Lower leg skin (tissue), 3 donors: ENCODE data around the gene GUF1.

Source experiments
- POLR2A ChIP-seq, 2 donors: fragments of 450-650 bp; IDR thresholded peaks; one replicate each; pipeline ENCODE4 v1.6.1; 2016 to 2017; ENCODE audit warnings: antibody characterized with exemption in 2 of 2, mild to moderate bottlenecking in 1 of 2, moderate library complexity in 1 of 2
- TF ChIP-seq, protein P1 (sequence below), 3 donors: fragments of 450-650 bp; IDR thresholded peaks; one replicate each; pipeline ENCODE4 v1.5.1; 2016; ENCODE audit warnings: antibody characterized with exemption in 3 of 3, mild to moderate bottlenecking in 3 of 3, moderate library complexity in 2 of 3

DNA sequence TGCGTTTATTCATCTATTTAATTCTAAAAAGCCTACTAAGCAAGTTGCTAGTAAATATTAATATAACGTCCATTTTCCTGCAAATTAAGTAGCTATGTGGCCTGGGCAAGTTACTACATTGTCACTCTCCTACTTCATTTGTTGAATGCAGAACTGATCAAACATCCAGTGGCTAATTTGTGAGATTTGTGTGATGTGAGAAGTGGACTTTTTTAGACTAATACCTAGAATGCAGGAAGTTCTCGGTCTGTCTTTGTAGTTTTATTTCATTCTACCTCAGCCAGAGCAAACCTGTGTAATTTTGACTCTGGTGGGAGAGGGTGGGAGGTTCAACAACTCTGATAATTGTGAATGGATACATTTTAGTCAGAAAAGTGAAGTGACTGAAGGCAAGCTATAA lies 840 bp downstream of the GUF1 start:
- no peak for TF ChIP-seq POLR2A (IDR thresholded peaks at IDR 0.05)
- TF ChIP-seq, protein P1, sequence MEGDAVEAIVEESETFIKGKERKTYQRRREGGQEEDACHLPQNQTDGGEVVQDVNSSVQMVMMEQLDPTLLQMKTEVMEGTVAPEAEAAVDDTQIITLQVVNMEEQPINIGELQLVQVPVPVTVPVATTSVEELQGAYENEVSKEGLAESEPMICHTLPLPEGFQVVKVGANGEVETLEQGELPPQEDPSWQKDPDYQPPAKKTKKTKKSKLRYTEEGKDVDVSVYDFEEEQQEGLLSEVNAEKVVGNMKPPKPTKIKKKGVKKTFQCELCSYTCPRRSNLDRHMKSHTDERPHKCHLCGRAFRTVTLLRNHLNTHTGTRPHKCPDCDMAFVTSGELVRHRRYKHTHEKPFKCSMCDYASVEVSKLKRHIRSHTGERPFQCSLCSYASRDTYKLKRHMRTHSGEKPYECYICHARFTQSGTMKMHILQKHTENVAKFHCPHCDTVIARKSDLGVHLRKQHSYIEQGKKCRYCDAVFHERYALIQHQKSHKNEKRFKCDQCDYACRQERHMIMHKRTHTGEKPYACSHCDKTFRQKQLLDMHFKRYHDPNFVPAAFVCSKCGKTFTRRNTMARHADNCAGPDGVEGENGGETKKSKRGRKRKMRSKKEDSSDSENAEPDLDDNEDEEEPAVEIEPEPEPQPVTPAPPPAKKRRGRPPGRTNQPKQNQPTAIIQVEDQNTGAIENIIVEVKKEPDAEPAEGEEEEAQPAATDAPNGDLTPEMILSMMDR (IDR thresholded peaks at IDR 0.05): no peak
